BE2C (cell line): ENCODE data around the gene SLC37A3.

Experiments
- DNase-seq: peaks from one replicate; pipeline ENCODE4 v3.0.0-alpha.2; 2020
- H3K27me3 ChIP-seq: fragments of 250-450 bp; sonication (Bioruptor Pico); 2 replicates; pipeline ENCODE4 v1.5.1; 2020; ENCODE audit warnings: mild to moderate bottlenecking
- H3K36me3 ChIP-seq: fragments of 250-450 bp; sonication (Bioruptor Pico); 2 replicates; pipeline ENCODE4 v1.5.1; 2020; ENCODE audit warnings: mild to moderate bottlenecking
- H3K4me1 ChIP-seq: fragments of 250-450 bp; sonication (Bioruptor Pico); 2 replicates; pipeline ENCODE4 v1.5.1; 2020
- H3K4me3 ChIP-seq: 2 replicates; pipeline ENCODE4 v1.5.1; 2011; ENCODE audit warnings: low read depth, low read length
- H3K9me3 ChIP-seq: fragments of 250-450 bp; sonication (Bioruptor Pico); 2 replicates; pipeline ENCODE4 v1.5.1; 2020
- CTCF ChIP-seq: IDR thresholded peaks from 2 replicates; pipeline ENCODE4 v1.5.1; 2012; ENCODE audit warnings: mild to moderate bottlenecking, low read depth, low read length

SLC37A3 gene

GRCh38 chr7:140403878-140404564, 5.7 kb upstream of the SLC37A3 start, which contains the start of gene RAB19:
TSS of gene RAB19 (plus strand) at chr7:140404058. CDS start at chr7:140407647, 3,589 bp downstream.
- peaks cover 12% of the 10 kb centered on the region for H3K27me3 ChIP-seq
- no peaks in the 10 kb centered on the region for H3K9me3 ChIP-seq
- no peak for TF ChIP-seq CTCF
- no peak within 1 kb of the TSS for H3K4me3 ChIP-seq
- no peak for DNase-seq
- no peaks in the 10 kb centered on the region for H3K36me3 ChIP-seq
- no peaks in the 10 kb centered on the region for H3K4me1 ChIP-seq

DNA sequence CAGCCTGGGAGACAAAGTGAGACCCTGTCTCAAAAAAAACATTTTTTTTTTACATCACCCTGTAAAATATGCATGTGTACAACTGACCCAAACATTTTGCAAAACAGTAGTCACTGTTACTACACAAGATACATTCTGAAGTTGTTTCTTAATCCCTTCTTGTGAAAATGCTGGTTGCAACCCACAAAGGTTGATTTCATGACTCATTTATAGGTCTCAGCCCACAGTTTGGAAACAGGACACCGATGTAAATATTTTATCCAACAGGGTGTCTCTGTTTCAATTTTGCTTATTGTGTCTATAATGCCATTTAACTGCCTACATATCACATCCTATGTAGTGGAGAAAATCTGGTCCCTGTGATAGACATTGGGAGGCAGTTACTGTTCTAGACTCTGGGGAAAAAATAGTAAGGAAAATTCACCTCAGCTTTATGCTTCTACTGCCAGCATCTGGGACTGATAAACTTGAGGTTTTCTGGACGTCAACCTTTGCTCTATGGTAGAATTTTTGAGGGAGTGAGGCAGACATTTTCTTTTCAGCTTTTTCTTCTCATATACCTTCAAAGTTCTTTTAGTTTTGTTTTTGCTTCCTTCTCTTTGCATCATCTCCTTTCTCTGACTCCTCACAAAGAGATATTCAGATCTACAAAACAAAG, 4.0 kb upstream of the SLC37A3 start:
- H3K9me3 ChIP-seq, result no peaks in the 10 kb centered on the region
- no peak for DNase-seq
- H3K27me3 ChIP-seq, result peaks cover 15% of the 10 kb centered on the region
- TF ChIP-seq CTCF, result no peak
- H3K4me1 ChIP-seq, result no peaks in the 10 kb centered on the region
- no peaks in the 10 kb centered on the region for H3K36me3 ChIP-seq
- no peak overlapping the region for H3K4me3 ChIP-seq

DNA sequence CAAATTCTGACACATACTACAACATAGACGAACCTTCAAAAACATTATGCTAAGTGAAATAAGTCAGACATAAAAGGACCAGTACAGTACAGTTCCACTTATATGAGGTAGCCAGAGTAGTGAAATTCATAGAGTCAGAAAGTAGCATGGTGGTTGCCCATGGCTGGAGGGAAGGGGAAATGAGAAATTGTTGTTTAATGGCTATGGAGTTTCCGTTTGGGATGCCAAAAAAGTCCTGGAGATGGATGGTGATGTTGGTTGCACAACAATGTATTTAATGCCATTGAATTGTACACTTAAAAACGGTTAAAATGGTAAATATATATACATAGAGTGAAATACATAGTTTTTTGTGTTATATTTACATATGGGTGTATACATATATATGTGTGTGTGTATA, 2.1 kb upstream of the SLC37A3 start:
- Histone ChIP-seq H3K27me3 (peaks cover 15% of the 10 kb centered on the region), H3K4me1 (no peaks in the 10 kb centered on the region)
- DNase-seq, result no peak

DNA sequence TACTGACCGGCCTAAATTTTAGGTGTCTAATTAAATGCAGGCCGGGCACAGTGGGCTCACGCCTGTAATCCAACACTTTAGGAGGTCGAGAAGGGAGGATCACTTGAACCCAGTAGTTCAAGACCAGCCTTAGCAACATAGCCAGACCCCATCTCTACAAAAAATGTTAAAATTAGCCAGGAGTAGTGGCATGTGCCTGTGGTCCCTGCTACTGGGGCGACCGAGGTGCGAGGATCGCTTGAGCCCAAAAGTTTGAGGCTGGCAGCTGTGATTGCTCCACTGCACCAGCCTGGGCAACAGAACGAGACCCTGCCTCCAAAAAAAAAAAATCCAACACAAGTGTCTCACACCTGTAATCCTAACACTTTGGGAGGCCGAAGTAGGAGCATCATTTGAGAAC, 491 bp upstream of the SLC37A3 start:
- Histone ChIP-seq H3K36me3 (no peaks in the 10 kb centered on the region), H3K4me3 (peak overlapping the region; percentile 78), H3K9me3 (no peaks in the 10 kb centered on the region), H3K27me3 (peaks cover 15% of the 10 kb centered on the region), H3K4me1 (no peaks in the 10 kb centered on the region)
- DNase-seq, result no peak
- no peak for TF ChIP-seq CTCF

More for the DNA sequence above, 2.1 kb upstream of the SLC37A3 start:
- Histone ChIP-seq H3K4me3 (no peak overlapping the region), H3K9me3 (no peaks in the 10 kb centered on the region), H3K36me3 (no peaks in the 10 kb centered on the region)
- no peak for TF ChIP-seq CTCF

- no peak for TF ChIP-seq CTCF
- H3K4me3 ChIP-seq, result no peak overlapping the region
- no peaks in the 10 kb centered on the region for H3K4me1 ChIP-seq
- no peaks in the 10 kb centered on the region for H3K36me3 ChIP-seq
- no peak for DNase-seq
- no peaks in the 10 kb centered on the region for H3K9me3 ChIP-seq
- H3K27me3 ChIP-seq, result peaks cover 1% of the 10 kb centered on the region
Measured at GRCh38 chr7:140393756-140394306, 4.5 kb downstream of the SLC37A3 start.

DNA sequence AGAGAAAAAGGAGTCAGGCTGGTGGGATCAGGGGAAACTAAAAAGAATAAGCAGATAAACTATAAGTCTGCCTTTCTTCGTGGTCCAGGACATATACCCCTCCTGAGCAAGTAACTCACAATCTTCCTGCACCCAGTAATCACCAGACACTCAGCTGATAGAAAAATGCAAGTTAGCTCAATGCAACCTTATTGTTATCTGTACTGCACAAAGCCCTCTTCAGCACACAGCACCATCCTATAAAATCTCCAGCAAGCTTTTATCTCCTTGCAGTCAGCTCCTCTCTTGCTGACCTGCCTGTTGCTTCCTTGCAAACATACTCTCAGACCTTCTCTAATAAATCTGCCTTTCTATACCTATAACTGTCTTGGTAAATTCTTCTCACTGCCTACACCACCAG, 6.7 kb downstream of the SLC37A3 start:
- Histone ChIP-seq H3K4me1 (no peaks in the 10 kb centered on the region), H3K9me3 (no peaks in the 10 kb centered on the region), H3K4me3 (no peak overlapping the region), H3K27me3 (no peaks in the 10 kb centered on the region; the same call in 1 of the 2 replicates), H3K36me3 (no peaks in the 10 kb centered on the region)
- TF ChIP-seq CTCF, result no peak
- no peak for DNase-seq
